ENCODE data around the gene THSD4. TPM values are rescaled to one million over a fixed set of nuclear protein-coding genes. Genes with fewer than 3 reads are reported as not detected.

THSD4 gene
- total and polyA plus RNA-seq, 2 of the 4 experiments (the other 2 are of a cell fraction) = 25.5 to 31.1 TPM

DNA sequence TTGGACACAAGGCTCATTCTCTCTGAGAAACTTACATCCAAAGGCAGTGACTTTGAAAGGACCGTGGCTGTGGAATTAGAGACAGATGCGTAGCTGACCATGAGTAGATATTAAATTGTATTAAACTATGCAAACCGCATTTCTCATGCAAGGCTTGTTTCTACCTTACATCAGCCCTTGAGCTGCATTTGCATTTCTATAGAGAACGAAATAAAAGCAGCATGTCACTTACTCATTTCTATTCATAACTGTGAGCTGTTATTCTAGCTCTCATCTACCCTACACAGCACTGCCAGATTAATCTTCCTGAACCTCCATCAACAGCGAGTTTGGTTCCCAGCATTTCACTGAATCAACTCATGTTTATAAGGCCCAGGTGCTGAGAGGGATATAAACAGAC, 72.3 kb downstream of the THSD4 start:
- in situ Hi-C loops (cut with MboI; ENCODE audit: low sequenced_read_pairs) = no loop called here
- Histone ChIP-seq H4K8ac (ENCODE audit: low read depth in 2 of 2, low read length in 2 of 2) (no peak overlapping the region), H3K4me3 (ENCODE audit: insufficient read depth, low read depth, low read length) (no peak overlapping the region), H3K18ac (ENCODE audit: low read depth, low read length) (no peak overlapping the region), H3K4ac (ENCODE audit: low read depth, low read length) (no peak overlapping the region), H3K36me3 (ENCODE audit: control insufficient read depth, insufficient read depth, low read length) (peaks cover 19% of the 10 kb centered on the region), H2BK5ac (ENCODE audit: low read depth, low read length, poor library complexity, severe bottlenecking) (no peak overlapping the region), H3K9ac (ENCODE audit: low read depth, low read length) (no peak overlapping the region), H3K4me1 (ENCODE audit: control insufficient read depth, insufficient read depth, low read length) (0 out of 2 replicates have a peak, but pooled peaks cover 4% of the 10 kb centered on the region), H2AK5ac (ENCODE audit: low read depth, low read length) (no peak overlapping the region), H3K79me1 (ENCODE audit: low read depth in 1 of 2, low read length in 2 of 2) (peaks cover 29 to 33% of the 10 kb centered on the region in 2 experiments), H3K23ac (ENCODE audit: low read depth, low read length) (no peak overlapping the region), H3K4me2 (ENCODE audit: low read depth, low read length) (no peak overlapping the region), H2BK120ac (ENCODE audit: low read depth, low read length) (no peak overlapping the region), H2BK20ac (ENCODE audit: low read depth, low read length) (no peak overlapping the region), H3K14ac (replicated peaks; ENCODE audit: low read depth, low read length) (no peak overlapping the region), H3K9me3 (ENCODE audit: control insufficient read depth, insufficient read depth, low read length) (no peaks in the 10 kb centered on the region), H4K5ac (ENCODE audit: low read depth, low read length) (no peak overlapping the region), H4K91ac (ENCODE audit: insufficient read depth, low read depth, low read length) (no peak overlapping the region), H3K27me3 (ENCODE audit: control insufficient read depth, insufficient read depth, low read length) (no peaks in the 10 kb centered on the region), H3K9me1 (ENCODE audit: insufficient read depth, low read length) (no peaks in the 10 kb centered on the region; the same call in 1 of the 2 replicates), H4K20me1 (ENCODE audit: insufficient read depth, low read length) (0 out of 2 replicates have a peak, but pooled peaks cover 6% of the 10 kb centered on the region), H2AK9ac (replicated peaks; ENCODE audit: low read depth, low read length, poor library complexity) (no peak overlapping the region), H3K56ac (ENCODE audit: extremely low read depth, insufficient read depth, low read length) (no peak overlapping the region), H3K27ac (ENCODE audit: insufficient read depth, low read length) (no peak overlapping the region), H2AFZ (replicated peaks; ENCODE audit: low read length, poor library complexity) (no peak overlapping the region), H2BK15ac (ENCODE audit: low read depth, low read length) (no peak overlapping the region)
- ChIA-PET POLR2A (ENCODE audit: unreplicated experiment) (no interaction called here), CTCF (no interaction called here)
- ATAC-seq (ENCODE audit: low read depth) (no peak), DNase-seq (no peak)
- dilution Hi-C loops (cut with HindIII; ENCODE audit: low sequenced_read_pairs, unreplicated experiment) = no loop called here
- no peak for TF ChIP-seq MXI1 (IDR thresholded peaks at IDR 0.05; ENCODE audit: borderline replicate concordance, low read depth, low read length)
- no peak for TF ChIP-seq CEBPB (IDR thresholded peaks at IDR 0.05; ENCODE audit: low read depth, low read length)
- TF ChIP-seq, protein P1, sequence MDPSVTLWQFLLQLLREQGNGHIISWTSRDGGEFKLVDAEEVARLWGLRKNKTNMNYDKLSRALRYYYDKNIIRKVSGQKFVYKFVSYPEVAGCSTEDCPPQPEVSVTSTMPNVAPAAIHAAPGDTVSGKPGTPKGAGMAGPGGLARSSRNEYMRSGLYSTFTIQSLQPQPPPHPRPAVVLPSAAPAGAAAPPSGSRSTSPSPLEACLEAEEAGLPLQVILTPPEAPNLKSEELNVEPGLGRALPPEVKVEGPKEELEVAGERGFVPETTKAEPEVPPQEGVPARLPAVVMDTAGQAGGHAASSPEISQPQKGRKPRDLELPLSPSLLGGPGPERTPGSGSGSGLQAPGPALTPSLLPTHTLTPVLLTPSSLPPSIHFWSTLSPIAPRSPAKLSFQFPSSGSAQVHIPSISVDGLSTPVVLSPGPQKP (IDR thresholded peaks at IDR 0.05; ENCODE audit: borderline replicate concordance, low read depth, low read length) = no peak
- TF ChIP-seq, protein P2, sequence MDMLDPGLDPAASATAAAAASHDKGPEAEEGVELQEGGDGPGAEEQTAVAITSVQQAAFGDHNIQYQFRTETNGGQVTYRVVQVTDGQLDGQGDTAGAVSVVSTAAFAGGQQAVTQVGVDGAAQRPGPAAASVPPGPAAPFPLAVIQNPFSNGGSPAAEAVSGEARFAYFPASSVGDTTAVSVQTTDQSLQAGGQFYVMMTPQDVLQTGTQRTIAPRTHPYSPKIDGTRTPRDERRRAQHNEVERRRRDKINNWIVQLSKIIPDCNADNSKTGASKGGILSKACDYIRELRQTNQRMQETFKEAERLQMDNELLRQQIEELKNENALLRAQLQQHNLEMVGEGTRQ (IDR thresholded peaks at IDR 0.05; ENCODE audit: low read depth, low read length) = no peak
- no peak for TF ChIP-seq MAFK (IDR thresholded peaks at IDR 0.05; ENCODE audit: low read depth, low read length)
- no peak for TF ChIP-seq CTCF (conservative IDR thresholded peaks at IDR 0.05; ENCODE audit: low read depth, low read length)
- TF ChIP-seq RFX5 (IDR thresholded peaks at IDR 0.05; ENCODE audit: low read depth, low read length) = no peak
- TF ChIP-seq NFE2L2 (IDR thresholded peaks at IDR 0.05; ENCODE audit: low read depth, low read length) = no peak
- no peak for TF ChIP-seq BHLHE40 (IDR thresholded peaks at IDR 0.05; ENCODE audit: low read depth, low read length)
- no peak for TF ChIP-seq POLR2A (IDR thresholded peaks at IDR 0.05; ENCODE audit: low read depth, low read length)
- TF ChIP-seq SMC3 (IDR thresholded peaks at IDR 0.05; ENCODE audit: low read depth, low read length) = no peak
- TF ChIP-seq FOS (IDR thresholded peaks at IDR 0.05; ENCODE audit: low read depth, low read length) = no peak
- no peak for TF ChIP-seq RCOR1 (IDR thresholded peaks at IDR 0.05; ENCODE audit: insufficient replicate concordance, low read length)
- TF ChIP-seq RAD21 (IDR thresholded peaks at IDR 0.05; ENCODE audit: low read length) = no peak
- no peak for TF ChIP-seq CHD1 (IDR thresholded peaks at IDR 0.05; ENCODE audit: low read depth, low read length)
- no peak for TF ChIP-seq MAZ (IDR thresholded peaks at IDR 0.05; ENCODE audit: borderline replicate concordance, low read depth, low read length)
- no TSS peak for BruUV-seq (replicated peaks)
- intact Hi-C loops (cut with micrococcal nuclease) = no loop called here
- WGBS, 2 experiments (ENCODE audit: extremely low coverage in 2 of 2, insufficient read length in 1 of 2) = 83% methylated on average over 1 of the region's 5 CpGs; no CpG with 5 or more reads in 1 of the 2 experiments

Data from IMR-90 (cell line).